GDM1 (cell line): Measurements from ENCODE around the gene DIP2C.
"Not testable (repeated sequence)": the region's sequence is repeated elsewhere in the genome, so short reads cannot be mapped to it uniquely, and the experiment has no call there.

Experiments used
- DNase-seq: peaks from one replicate; lab custom pipeline; 2025; lab: John Stamatoyannopoulos, UW

The DIP2C gene

DNA sequence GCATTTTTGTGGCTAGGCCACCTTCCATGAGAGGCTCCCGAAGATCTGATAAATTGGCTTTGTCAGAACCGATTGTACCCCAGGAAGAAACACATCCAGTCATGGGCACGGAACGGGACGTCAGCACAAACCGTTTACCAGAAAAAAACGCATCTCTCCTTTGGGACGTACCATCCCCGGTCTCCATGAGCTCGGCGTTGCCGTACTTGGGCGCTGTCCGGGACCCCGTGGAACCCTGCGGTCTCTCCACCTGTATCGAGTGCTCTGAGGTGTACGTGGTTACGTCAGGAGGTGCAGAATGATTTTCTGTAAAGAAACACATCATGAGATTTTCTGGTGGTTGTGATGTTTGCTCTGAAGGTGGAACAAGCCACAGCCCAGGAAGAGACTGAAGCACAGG is 270.6 kb downstream of the DIP2C start:
- no peak for DNase-seq

- no peak for DNase-seq
These were observed 271.2 kb downstream of the DIP2C start for GRCh38 chr10:418226-418625.

DNA sequence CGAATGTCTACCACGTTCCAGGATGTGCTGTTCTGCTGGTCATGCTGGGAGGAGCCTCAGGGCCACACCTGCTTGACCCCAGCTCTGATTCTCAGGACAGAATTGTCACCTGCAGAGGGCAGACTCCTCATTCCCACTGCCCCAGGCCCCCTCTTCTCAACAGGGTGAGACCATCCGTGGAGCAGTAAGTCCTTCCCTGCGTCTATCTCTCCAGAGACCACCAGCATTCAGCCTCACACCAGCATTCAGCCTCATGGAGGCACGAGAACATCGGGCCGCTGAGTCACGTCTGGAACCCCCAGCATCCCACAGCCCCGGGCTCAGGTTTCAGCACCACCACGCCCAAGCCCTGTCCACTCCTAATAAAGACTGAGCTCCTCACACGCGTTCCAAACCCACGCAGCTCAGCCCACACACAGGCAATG is 273.4 kb downstream of the DIP2C start:
- no peak for DNase-seq

DNA sequence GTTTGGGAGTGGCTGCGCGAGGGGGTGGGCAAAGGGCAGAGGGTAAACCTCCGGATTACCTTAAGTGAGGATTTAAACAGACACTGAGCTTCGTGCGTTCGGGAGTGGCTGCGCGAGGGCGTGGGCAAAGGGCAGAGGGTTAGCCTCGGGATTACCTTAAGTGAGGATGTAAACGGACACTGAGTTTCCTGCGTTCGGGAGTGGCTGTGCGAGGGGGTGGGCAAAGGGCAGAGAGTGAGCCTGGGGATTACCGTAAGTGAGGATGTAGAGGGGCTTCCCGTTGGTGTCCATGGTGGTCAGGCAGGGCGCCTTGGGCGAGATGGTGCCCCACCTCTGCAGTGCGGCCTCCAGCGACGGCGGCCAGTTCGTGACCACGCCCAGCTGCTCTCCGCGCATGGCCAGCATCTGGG is 275.8 kb downstream of the DIP2C start:
- DNase-seq = no peak

- DNase-seq = no peak
These were observed 277.4 kb downstream of the DIP2C start for GRCh38 chr10:412109-412508.

GRCh38 chr10:411603-412002 is 277.9 kb downstream of the DIP2C start:
- no peak for DNase-seq

- no peak for DNase-seq
These were observed 279.9 kb downstream of the DIP2C start for GRCh38 chr10:409408-410040.

- no peak for DNase-seq
These were observed 281.2 kb downstream of the DIP2C start for GRCh38 chr10:408236-408635.

GRCh38 chr10:406976-407375 is 282.5 kb downstream of the DIP2C start:
- DNase-seq = no peak

- no peak for DNase-seq
These were observed 283.8 kb downstream of the DIP2C start for GRCh38 chr10:405648-406047.

- no peak for DNase-seq
These were observed 284.5 kb downstream of the DIP2C start for GRCh38 chr10:404991-405390.

DNA sequence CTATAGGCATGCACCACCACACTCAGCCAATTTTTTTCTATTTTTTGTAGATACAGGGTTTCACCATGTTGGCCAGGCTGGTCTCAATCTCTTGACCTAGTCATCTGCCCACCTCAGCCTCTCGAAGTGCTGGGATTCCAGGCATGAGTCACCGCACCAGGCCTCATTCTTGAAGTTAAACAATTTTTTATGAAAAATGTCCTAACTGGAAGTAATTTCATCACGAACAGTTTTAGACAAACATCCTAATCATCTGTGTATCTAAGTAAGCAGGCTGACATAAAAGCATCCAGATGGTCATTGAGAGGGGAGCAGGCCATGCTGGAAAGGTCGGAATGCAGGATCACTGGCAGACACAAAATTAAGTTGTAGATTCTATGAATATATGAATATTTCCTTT is 285.1 kb downstream of the DIP2C start:
- no peak for DNase-seq

DNA sequence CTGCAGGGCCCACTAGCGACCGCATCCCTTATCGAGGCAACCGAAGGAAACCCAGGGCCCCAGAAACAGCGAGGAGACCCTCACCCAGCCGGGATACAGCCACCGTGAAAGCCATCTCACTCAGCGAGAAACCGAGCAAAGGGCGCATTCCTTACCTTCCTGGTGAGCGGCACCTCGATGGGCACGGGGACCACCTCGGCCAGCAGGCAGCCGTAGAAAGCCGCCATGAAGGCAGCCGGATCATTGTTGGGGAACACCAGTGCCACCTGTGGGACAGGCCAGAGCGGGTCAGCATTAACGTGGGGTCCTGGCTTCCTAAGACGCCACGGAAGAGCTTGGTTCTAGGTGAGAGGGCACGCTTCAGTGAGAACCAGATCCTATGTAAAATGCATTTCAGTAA is 290.5 kb downstream of the DIP2C start:
- no peak for DNase-seq

DNA sequence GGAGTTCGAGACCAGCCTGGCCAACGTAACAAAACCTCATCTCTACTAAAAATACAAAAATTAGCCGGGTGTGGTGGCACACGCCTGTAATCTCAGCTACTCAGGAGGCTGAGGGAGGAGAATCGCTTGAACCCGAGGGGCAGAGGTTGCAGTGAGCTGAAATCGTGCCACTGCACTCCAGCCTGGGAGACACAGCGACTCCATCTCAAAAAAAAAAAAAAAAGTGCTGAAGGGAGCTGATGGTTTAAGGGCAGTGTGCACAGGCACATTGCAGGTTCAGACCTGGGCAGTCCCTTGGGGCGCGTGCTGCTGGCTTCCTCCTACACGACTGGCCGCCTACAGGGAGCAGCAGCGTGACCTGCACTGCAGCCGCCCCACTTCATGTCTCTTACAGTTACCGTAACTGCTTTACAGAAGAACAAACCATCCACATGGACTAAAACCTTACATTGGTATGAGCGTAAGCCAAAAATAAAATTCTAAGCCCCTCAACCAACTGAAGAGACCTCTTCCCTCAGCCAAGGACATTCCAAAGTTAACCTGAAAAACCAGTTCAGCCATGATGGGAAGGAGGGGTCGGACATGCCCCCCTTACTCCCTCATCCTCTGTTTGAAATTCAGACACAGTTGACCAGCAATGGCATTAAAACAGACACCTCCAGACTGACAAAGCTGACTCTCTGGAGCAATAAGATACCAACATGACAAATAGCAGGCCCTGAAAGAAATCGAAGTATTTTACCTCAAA is 292.0 kb downstream of the DIP2C start:
- DNase-seq = no peak

DNA sequence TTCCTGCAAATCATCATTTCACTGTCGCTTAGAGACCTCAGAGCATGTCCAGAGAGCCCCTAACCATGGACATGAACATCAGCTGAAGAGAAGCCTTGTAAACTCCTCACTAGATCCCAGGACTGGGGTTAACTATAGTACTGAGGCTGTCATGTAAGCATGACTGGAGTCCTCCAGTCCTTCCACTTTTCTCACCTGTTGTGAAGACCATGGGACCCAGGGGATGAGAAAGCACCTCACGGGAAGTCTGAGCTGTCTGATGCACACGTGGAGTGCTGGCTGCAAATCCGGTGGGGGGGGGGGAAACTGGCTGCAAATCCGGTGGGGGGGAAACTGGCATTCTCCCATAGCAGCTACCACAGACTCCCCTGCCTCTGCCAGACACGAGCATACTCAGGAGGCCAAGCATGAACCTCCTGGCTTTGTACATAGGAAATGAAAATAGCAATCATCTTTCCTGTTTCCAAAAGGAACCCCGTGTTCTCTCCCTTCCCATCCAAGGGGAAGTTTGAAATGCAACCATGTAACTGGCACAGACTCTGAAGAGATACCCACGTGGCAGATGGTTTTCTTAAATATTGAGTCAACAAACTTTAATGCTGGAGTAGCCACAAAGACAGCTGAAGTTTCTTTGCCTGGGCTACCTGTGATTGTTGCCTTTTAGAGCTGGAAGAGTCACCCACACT is 292.8 kb downstream of the DIP2C start:
- DNase-seq = no peak

DNA sequence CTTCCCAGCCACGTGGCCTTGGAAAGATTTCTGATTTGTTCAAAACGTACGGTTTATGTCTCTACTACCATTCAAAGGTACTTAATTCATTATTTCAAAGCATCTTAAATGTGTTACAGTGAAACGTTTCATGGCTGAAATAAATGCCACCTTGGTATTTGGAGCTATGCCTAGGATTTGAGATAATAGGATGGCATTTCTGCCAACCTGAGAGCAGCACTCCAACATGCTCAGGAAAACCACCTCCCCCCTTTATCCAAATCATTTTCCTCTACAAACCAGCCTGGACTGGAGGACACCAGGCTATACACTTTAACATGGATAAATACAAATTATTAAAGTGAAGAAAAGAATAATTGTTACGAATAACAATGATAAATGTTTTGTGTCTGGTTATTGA is 293.4 kb downstream of the DIP2C start:
- DNase-seq = no peak

DNA sequence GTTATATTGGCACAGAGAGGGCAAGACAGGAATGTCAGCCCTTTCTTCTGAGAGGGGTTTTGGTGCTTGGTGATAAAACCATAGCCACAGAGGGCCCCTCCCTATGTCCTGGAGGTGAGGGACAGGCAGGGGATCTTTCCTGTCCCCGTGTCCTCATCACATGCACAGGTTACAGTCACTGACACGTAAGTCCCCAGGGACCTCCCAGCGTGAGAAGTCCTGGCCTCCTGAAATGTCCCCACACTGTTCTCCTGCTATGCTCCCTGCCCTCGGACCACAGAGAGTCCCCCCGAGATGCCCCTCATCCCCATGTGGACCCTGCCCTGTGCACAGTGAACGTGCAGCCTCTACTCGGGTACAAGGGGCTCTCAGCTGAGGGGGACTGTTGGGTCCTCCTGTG is 293.8 kb downstream of the DIP2C start:
- DNase-seq = no peak

DNA sequence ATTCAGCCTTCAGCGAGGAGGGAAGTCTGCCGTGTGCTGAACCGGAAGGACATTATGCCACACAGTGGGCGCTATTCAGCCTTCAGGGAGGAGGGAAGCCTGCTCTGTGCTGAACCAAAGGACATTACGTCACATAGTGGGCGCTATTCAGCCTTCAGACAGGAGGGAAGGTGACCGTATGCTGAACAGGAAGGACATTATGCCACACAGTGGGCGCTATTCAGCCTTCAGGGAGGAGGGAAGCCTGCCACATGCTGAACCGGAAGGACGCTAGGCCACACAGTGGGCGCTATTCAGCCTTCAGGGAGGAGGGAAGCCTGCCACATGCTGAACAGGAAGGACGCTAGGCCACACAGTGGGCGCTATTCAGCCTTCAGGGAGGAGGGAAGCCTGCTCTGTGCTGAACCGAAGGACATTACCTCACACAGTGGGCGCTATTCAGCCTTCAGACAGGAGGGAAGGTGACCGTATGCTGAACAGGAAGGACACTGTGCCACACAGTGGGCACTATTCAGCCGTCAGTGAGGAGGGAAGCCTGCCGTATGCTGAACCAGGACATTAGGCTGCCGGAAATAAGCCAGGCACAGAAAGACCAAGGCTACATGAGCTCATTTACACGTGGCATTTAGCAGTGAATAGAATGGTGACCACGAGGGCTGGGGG is 294.9 kb downstream of the DIP2C start:
- DNase-seq = not testable (repeated sequence)

- DNase-seq = no peak
These were observed 295.6 kb downstream of the DIP2C start for GRCh38 chr10:393787-394438.

DNA sequence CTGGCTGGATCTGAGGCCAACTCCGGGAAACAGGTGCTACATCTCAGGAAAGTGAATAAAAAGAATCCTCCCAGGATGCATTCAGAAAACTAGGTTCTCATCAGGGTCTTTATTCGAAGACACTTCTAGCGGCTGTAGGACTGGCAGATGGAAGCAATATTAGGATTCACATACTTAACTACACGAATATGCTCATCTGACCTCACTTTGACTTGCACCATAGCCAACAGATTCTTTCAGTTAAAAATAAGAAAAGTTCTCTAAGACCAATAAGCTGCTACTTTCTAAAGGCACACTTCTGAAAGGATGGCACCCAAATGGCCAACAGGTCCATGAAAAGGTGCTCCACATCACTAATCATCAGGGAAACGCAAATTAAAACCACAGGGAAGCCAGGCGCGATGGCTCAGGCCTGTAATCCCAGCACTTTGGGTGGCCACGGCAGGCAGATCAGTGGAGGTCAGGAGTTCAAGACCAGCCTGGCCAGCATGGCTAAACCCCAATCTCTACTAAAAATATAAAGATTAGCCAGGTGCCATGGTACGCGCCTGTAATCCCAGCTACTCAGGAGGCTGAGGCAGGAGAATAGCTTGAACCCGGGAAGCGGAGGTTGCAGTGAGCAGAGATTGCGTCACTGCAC is 296.2 kb downstream of the DIP2C start:
- no peak for DNase-seq

DNA sequence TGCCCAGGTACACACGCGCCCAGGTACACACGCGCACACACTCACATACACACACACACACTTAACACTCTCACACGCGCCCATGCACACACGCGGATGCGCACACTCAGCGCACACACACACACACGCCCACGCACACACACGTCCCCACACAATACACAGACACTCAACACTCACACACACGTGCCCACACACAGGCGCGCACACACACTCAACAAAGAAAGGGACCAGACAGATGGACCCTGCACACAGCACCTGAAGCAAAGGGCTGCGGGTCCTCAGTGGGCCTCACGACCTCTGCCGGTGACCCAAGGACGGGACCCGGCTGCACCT is 296.8 kb downstream of the DIP2C start:
- no peak for DNase-seq
